ENCODE data around the gene DGKG. TPM values are rescaled to one million over a fixed set of nuclear protein-coding genes. Genes with fewer than 3 reads are reported as not detected.

Gene DGKG
- total RNA-seq, 2 experiments from 2014 or later, result 0.20 to 0.66 TPM

DNA sequence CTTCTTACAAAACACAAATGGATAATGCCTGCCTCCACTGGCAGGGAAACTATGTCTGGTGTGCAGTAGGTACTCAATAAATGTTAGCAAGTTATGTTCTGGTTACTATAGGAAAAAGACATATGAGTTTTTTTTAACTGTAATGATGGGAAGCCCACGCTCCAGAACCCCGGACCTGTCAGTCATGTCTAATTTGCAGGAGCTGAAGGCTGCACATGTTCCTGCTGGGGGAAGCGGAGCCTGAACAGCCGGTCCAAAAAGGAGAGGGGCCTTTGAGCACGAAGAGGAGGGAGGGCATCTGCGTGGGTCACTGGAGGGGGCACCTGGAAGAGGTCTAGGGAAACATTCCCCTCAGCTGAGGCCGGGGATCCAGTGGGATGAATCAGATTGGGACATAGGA is 113.2 kb downstream of the DGKG start:
- Mint-ChIP-seq H3K27me3 (peaks cover 52% of the 10 kb centered on the region), H3K27ac (no peak overlapping the region), H3K36me3 (no peaks in the 10 kb centered on the region), H3K4me3 (no peak overlapping the region), H3K4me1 (no peaks in the 10 kb centered on the region), H3K9me3 (ENCODE audit: low read depth) (no peaks in the 10 kb centered on the region)
- CTCF ChIA-PET, result interaction anchor here (2.1 kb wide), 1 partner anchor 305 kb away, joined by 6 read pairs; no protein-coding TSS in a partner anchor
- ATAC-seq (no peak), DNase-seq (no peak)

DNA sequence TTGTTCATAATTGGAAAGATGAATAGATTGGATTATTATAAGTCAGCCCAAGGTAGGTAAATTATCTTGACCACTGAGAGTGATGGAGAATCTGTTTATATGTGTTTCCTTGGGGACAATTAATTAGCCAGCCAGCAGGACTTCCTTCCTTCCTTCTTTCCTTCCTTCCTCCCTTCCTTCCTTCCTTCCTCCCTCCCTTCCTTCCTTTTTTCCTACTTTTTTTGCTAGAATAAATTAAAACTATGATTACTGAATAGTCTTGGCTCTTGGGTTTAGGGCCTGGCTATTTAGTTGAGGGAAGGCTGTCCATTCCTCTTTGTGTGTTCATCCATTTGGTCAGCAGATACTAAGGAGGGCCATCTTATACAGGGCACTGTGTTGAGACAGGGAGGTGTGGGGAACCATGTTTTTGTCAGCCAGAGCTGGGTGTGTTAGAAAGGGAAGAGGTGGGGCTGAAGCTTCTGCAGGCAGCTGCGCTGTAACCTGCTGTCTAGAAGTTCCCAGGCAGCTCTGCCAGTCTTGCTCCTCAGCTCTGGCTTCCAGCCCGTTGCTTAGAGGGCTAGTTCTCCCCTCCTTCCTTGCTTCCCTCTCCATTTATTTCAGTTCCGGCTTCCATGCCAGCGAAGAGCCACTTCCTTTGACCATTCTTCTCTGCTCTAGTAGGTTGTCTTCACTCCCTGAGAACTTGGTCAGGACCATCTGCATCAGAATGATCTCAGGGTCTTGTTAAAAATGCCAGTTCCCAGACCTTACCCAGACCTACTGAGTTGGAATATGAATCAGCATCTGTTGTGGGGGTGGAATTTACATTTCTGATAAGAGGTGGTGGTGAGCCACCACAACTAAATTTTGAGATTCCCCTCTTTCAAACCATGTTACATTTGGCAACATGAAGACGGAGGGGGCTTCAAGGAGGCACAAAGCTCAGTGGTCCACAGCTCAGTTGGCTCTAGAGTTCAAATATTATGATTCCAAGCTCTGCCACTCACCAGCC is 113.9 kb downstream of the DGKG start:
- Mint-ChIP-seq H3K27ac (no peak overlapping the region), H3K4me1 (no peaks in the 10 kb centered on the region), H3K36me3 (no peaks in the 10 kb centered on the region), H3K4me3 (no peak overlapping the region), H3K27me3 (peaks cover 48% of the 10 kb centered on the region), H3K9me3 (ENCODE audit: low read depth) (no peaks in the 10 kb centered on the region)
- ATAC-seq (no peak), DNase-seq (no peak)
- CTCF ChIA-PET, result interaction anchor here (1.1 to 2.1 kb wide), 3 partner anchors 292 to 367 kb away, joined by 3 to 6 read pairs (median 4); no protein-coding TSS in a partner anchor

DNA sequence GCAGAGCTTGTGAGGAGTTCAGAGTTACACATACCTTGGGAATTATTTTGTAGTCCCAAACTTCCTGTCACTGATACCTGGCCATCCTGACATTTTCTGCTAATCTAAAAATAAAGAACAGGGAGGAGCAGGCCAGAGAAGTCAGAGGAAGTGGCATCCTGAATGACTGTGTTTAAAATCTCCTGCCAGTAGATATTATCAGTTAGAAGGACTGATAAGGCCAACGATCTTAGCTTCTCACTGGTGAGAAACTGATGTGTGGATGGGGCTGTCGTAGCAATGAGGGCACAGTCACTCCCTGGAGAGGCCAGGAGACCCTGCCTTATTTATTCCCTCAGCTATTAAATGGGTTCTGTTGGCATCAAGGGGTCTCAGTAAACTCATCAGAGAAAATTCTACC is 115.1 kb downstream of the DGKG start:
- H3K4me1 Mint-ChIP-seq, result peaks cover 7% of the 10 kb centered on the region
- H3K27ac Mint-ChIP-seq, result no peak overlapping the region
- H3K9me3 Mint-ChIP-seq (ENCODE audit: low read depth), result no peaks in the 10 kb centered on the region
- H3K4me3 Mint-ChIP-seq, result no peak overlapping the region
- ATAC-seq (no peak), DNase-seq (no peak)
- peaks cover 48% of the 10 kb centered on the region for H3K27me3 Mint-ChIP-seq
- no peaks in the 10 kb centered on the region for H3K36me3 Mint-ChIP-seq
- CTCF ChIA-PET, result interaction anchor here (1.1 to 1.9 kb wide), 3 partner anchors 264 to 368 kb away, joined by 3 to 4 read pairs (median 4); no protein-coding TSS in a partner anchor

DNA sequence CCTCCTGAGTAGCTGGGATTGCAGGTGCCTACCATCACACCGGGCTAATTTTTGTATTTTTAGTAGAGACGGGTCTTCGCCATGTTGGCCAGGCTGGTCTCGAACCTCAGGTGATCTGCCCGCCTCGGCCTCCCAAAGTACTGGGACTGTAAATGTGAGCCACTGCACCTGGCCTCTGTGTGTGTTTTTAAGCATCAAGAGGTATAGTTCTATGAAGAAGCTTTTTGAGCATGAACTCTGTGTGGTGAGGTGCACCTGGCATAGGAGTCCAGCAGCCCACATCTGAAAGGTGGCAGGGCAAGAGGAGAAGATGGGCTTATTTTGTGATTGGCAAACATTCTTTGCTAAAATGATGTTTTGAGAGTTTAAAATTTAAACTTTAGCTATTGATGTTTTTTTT is 118.0 kb downstream of the DGKG start:
- no peak for ATAC-seq
- CTCF ChIA-PET, result interaction anchor here (0.7 to 3.2 kb wide), 4 partner anchors 15 to 296 kb away, joined by 3 to 25 read pairs (median 4); no protein-coding TSS in a partner anchor
- no peaks in the 10 kb centered on the region for H3K9me3 Mint-ChIP-seq (ENCODE audit: low read depth)
- no peak overlapping the region for H3K4me3 Mint-ChIP-seq
- H3K4me1 Mint-ChIP-seq, result peaks cover 10% of the 10 kb centered on the region
- DNase-seq, result no peak
- H3K36me3 Mint-ChIP-seq, result no peaks in the 10 kb centered on the region
- peaks cover 46% of the 10 kb centered on the region for H3K27me3 Mint-ChIP-seq
- no peak overlapping the region for H3K27ac Mint-ChIP-seq

DNA sequence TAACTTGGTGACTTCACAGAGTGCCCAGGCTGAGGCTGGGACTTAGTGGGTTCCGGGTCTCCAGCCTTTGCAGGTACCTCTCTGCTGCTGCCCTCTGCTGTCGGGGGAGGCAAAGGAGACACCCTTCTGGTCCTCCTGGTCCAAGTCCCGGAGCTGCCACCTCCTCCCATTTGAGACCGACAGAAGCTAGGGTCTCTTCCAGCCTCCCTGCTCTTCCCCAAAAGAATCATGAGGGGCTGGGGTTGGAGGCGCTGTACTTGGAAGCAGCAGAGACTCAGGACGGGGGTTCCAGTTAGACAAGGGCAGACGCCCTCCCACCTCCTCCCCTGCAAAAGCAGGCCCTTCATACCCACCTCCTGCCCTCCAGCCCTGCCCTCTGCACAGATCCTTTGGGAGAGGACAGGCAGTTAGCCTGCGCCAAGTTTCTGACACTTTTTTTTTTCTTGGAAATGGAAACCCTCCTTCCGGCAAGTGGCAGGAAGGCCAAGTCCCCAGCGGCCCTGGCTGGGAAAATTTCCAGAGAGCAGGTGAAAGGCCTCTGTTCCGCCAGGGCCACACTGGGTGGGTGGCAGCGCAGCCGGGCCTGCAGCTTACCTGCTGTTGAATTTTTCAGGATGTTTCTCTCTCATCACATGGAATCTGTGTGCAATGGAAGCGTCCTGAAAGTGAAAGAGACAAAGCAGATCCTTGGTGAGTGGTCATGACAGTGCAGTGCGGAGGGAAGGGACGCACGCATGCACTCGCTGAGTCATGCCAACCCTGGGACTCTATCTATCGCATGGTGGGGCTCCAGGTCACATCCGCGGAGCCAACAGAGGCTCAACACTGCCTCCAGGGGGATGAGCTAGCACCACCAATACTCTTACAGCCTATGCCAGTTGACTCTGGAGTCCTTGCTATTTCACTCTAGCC is 119.9 kb downstream of the DGKG start:
- ATAC-seq (peak; percentile 98), DNase-seq (peak; percentile 84)
- Mint-ChIP-seq H3K9me3 (ENCODE audit: low read depth) (no peaks in the 10 kb centered on the region), H3K4me1 (peaks cover 10% of the 10 kb centered on the region), H3K27ac (no peak overlapping the region), H3K36me3 (no peaks in the 10 kb centered on the region), H3K4me3 (no peak overlapping the region), H3K27me3 (peaks cover 39% of the 10 kb centered on the region)
- CTCF ChIA-PET, result interaction anchor here (0.7 to 3.2 kb wide), 17 partner anchors 9 to 301 kb away, joined by 3 to 25 read pairs (median 4); no protein-coding TSS in a partner anchor

DNA sequence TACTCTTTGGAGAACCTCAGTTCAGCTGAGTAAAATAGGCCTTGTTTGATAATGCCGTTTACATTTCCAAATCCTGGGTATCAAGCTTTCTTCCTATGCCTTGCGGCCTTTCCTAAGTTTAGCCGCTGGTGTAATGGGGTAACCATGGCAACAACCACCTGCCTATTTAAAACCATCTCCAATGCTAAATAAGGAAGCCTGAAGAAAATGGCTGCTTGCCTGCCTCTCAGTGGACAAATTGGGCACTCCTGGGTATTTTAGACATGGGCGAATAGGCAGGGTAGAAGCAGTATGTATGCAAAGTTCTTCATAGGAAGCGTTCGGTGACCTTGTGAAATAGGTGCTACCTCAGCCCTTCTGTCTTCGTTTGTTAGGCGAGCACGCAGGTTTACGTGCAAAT is 122.7 kb downstream of the DGKG start:
- H3K27me3 Mint-ChIP-seq, result peaks cover 22% of the 10 kb centered on the region
- no peak overlapping the region for H3K4me3 Mint-ChIP-seq
- ATAC-seq (no peak), DNase-seq (no peak)
- H3K4me1 Mint-ChIP-seq, result peaks cover 18% of the 10 kb centered on the region
- H3K36me3 Mint-ChIP-seq, result no peaks in the 10 kb centered on the region
- no peaks in the 10 kb centered on the region for H3K9me3 Mint-ChIP-seq (ENCODE audit: low read depth)
- H3K27ac Mint-ChIP-seq, result no peak overlapping the region
- CTCF ChIA-PET, result interaction anchor here (1.1 kb wide), 1 partner anchor 296 kb away, joined by 3 read pairs; no protein-coding TSS in a partner anchor

DNA sequence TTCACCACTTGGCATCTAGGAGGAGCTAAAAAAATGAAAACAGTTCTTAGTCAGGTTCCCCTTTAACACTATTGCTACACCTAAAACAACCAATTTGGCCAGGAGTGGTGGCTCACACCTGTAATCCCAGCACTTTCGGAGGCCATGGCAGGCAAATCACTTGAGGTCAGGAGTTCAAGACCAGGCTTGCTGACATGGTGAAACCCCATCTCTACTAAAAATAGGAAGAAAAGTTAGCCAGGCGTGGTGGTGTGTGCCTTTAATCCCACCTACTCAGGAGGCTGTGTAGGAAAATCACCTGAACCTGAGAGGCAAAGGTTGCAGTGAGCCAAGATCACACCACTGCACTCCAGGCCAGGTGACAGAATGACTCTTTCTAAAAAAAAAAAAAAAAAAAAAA is 124.1 kb downstream of the DGKG start:
- CTCF ChIA-PET, result interaction anchor here (3.0 kb wide), 1 partner anchor 255 kb away, joined by 8 read pairs; no protein-coding TSS in a partner anchor
- Mint-ChIP-seq H3K4me3 (no peak overlapping the region), H3K36me3 (no peaks in the 10 kb centered on the region)

DNA sequence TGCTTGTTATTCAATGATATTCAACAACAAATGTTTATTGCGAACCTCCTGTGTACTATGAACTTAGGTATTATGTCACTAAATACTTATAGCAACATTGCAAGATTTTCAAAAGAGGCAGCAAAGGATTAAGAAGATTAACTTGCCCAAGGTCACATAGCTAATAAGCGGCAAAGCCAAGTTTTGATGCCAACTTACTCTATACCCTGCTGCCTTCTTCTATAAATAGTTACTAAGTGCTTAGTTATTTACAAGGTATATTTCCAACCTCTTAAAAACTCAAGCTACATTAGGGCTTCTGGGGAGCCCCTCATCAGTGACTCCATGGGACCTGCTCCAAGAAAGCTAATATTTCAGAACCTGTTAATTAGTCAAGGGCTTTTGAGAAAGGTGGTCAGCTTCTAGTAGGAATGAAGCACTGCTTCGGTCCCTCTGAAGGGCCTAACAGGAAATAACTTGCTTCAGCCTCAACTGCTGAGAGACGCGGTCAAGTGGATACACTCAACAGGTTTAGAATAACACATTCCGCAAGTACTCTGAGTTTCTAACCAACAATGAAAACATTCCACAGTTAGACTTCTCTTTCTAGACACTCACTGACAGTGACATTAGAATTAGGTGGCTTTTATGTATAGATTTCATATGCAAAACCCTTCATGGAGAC is 125.5 kb downstream of the DGKG start:
- CTCF ChIA-PET, result interaction anchor here (1.1 to 3.0 kb wide), 2 partner anchors 253 to 293 kb away, joined by 3 to 8 read pairs; no protein-coding TSS in a partner anchor
- H3K27ac Mint-ChIP-seq, result no peak overlapping the region
- ATAC-seq (no peak), DNase-seq (no peak)
- peaks cover 8% of the 10 kb centered on the region for H3K4me1 Mint-ChIP-seq
- H3K27me3 Mint-ChIP-seq, result peaks cover 20% of the 10 kb centered on the region
- H3K36me3 Mint-ChIP-seq, result no peaks in the 10 kb centered on the region
- H3K4me3 Mint-ChIP-seq, result no peak overlapping the region
- no peaks in the 10 kb centered on the region for H3K9me3 Mint-ChIP-seq (ENCODE audit: low read depth)

More for the DNA sequence above, 124.1 kb downstream of the DGKG start:
- ATAC-seq (no peak), DNase-seq (no peak)
- peaks cover 18% of the 10 kb centered on the region for H3K4me1 Mint-ChIP-seq
- no peak overlapping the region for H3K27ac Mint-ChIP-seq
- no peaks in the 10 kb centered on the region for H3K9me3 Mint-ChIP-seq (ENCODE audit: low read depth)
- H3K27me3 Mint-ChIP-seq, result peaks cover 19% of the 10 kb centered on the region

DNA sequence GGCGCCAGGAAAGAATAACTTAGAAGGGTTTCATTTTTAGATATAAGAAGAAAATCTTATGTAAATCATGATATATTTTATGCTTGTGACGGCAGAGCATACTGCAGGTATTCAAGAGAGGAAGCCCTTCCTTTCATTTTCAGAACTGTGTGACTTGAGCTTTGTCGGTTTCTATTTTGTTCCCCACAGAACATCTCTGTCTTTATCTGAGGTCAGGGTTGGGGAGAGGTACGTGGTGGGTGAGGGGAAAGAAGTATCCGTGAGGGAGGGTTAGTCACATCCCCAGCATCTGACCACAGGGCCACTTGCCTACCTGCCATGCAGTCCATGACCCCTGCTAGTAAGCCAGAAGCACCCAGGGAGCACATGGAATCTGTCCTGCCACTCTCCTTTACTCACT is 126.5 kb downstream of the DGKG start:
- Mint-ChIP-seq H3K9me3 (ENCODE audit: low read depth) (no peaks in the 10 kb centered on the region), H3K4me1 (peaks cover 7% of the 10 kb centered on the region), H3K4me3 (peak overlapping the region; percentile 39), H3K27me3 (peaks cover 19% of the 10 kb centered on the region), H3K36me3 (no peaks in the 10 kb centered on the region), H3K27ac (peak overlapping the region; percentile 41)
- peak; percentile 78 for ATAC-seq
- CTCF ChIA-PET, result interaction anchor here (3.0 kb wide), 1 partner anchor 252 kb away, joined by 8 read pairs; no protein-coding TSS in a partner anchor
- no peak for DNase-seq

DNA sequence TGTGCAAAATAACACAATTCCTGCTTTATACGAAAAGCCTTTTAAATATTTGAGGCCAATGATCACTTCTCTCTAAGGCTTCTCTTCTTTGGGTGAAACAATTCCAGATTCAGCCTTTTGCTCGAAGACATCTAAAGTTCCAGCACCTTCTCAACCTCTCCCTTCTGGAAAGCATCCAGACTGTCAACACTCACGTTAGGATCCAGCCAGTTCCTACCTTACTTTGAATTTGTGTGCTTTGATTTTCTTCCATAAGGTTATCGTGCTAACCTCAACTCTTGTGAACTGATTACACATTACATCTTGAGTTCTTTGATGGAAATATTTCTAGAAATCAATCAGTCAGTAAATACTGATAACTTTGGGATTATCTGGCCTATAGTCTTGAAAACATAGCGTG is 127.9 kb downstream of the DGKG start:
- DNase-seq (no peak), ATAC-seq (no peak)
- no peak overlapping the region for H3K27ac Mint-ChIP-seq
- H3K27me3 Mint-ChIP-seq, result peaks cover 22% of the 10 kb centered on the region
- H3K4me1 Mint-ChIP-seq, result peaks cover 7% of the 10 kb centered on the region
- CTCF ChIA-PET, result interaction anchor here (1.3 kb wide), 1 partner anchor 9 kb away, joined by 3 read pairs; no protein-coding TSS in a partner anchor
- no peaks in the 10 kb centered on the region for H3K9me3 Mint-ChIP-seq (ENCODE audit: low read depth)
- H3K36me3 Mint-ChIP-seq, result no peaks in the 10 kb centered on the region
- H3K4me3 Mint-ChIP-seq, result no peak overlapping the region

DNA sequence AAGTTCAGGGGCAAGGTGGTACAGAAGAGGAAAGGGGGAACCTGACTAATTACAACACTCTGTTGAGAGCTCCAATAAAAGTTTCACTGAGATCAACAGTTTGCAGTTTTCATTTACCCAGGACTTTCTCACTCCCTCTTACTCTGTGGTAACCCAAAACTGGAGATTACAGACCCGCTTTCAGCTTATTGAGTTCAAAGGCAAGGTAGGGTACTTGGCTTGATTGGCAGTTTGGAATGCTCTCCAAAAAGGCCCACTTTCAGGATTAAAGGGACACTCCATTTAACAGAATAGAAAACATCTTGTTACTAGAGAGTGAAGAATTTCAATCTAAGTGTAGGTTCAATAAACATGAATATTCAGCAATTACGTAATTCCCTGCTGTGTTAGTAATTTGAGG is 135.6 kb downstream of the DGKG start:
- CTCF ChIA-PET, result interaction anchor here (1.0 kb wide), 1 partner anchor 16 kb away, joined by 4 read pairs; no protein-coding TSS in a partner anchor
- no peaks in the 10 kb centered on the region for H3K36me3 Mint-ChIP-seq

DNA sequence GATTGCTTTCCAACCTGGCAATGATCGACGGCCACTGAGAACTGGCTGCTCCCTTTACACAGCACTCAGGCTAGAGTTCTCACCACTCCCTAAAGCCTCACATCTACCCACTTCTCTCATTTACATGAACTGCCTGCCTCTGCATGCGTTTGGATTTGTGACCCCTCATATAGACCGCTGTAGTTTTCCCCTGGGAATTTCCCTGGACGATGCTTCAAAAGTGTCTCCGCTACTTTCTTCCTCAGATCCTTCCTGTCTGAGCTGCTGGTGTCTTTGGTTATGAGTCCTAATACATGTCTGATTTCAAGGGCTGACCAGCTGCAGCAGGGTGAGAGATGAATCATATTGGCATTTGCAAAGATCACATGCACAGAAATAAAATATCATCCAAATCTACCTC is 136.4 kb downstream of the DGKG start:
- no peaks in the 10 kb centered on the region for H3K4me1 Mint-ChIP-seq
- no peak overlapping the region for H3K27ac Mint-ChIP-seq
- no peaks in the 10 kb centered on the region for H3K36me3 Mint-ChIP-seq
- ATAC-seq, result no peak
- no peaks in the 10 kb centered on the region for H3K9me3 Mint-ChIP-seq (ENCODE audit: low read depth)
- CTCF ChIA-PET, result interaction anchor here (1.0 kb wide), 1 partner anchor 17 kb away, joined by 4 read pairs; no protein-coding TSS in a partner anchor
- H3K27me3 Mint-ChIP-seq, result peaks cover 71% of the 10 kb centered on the region
- DNase-seq, result no peak
- H3K4me3 Mint-ChIP-seq, result no peak overlapping the region

More for the DNA sequence above, 135.6 kb downstream of the DGKG start:
- Mint-ChIP-seq H3K27ac (no peak overlapping the region), H3K27me3 (peaks cover 69% of the 10 kb centered on the region), H3K4me3 (no peak overlapping the region), H3K4me1 (no peaks in the 10 kb centered on the region), H3K9me3 (ENCODE audit: low read depth) (no peaks in the 10 kb centered on the region)
- no peak for ATAC-seq
- no peak for DNase-seq
